HG02981 (cell line): ENCODE measurements around the gene ADAM23.

Experiments
- ATAC-seq: cut with Tn5 transposase; IDR thresholded peaks from one replicate; pipeline ENCODE4 v1.9.1; 2021; ENCODE audit warnings: mild to moderate bottlenecking, moderate library complexity; ENCODE audit not compliant: unreplicated experiment

The ADAM23 gene

DNA sequence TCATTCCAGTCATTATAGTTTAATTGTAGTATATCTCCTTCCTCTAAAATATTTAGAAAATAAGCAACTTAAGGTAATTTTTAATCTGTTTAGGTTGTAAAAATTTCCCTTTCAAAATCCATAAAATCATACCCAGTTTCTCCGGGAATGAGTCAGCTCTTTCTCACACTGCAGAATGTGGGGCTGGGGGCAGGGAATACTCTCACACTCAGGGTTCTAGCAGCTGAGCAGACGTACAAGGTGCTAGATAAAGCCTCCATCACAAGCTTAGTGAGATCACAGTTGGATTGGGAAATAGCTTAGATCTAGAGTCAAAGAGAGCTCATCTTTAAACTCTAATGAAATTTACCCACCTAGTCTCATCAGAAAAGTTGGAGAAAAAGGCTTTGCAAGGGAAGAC is 119.0 kb downstream of the ADAM23 start:
- no peak for ATAC-seq

GRCh38 chr2:206563374-206563773 is 120.0 kb downstream of the ADAM23 start:
- ATAC-seq: no peak

DNA sequence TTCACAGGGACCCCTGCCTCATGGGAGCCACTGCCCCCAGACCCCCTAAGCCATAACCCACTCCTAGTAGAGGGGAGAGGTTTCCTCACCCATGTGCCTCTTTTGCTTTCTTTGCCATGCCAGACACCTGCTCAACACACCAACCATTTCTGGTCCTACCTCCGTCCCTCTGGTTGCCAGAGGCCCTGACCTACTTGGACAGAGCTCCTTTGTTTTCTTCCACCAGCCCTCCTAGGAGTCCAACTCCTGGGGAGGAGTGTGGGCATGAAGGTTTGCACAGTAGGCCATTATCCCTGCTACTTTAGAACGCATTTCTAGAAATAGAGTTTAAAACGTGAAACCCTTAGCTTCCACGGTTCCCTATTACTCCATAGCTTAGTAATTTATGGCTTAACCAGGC is 122.3 kb downstream of the ADAM23 start:
- ATAC-seq: no peak

- no peak for ATAC-seq
These were observed 126.1 kb downstream of the ADAM23 start for GRCh38 chr2:206569470-206569869.

- no peak for ATAC-seq
These were observed 126.9 kb downstream of the ADAM23 start for GRCh38 chr2:206570199-206570598.

GRCh38 chr2:206572725-206573124 is 129.4 kb downstream of the ADAM23 start:
- ATAC-seq: no peak

DNA sequence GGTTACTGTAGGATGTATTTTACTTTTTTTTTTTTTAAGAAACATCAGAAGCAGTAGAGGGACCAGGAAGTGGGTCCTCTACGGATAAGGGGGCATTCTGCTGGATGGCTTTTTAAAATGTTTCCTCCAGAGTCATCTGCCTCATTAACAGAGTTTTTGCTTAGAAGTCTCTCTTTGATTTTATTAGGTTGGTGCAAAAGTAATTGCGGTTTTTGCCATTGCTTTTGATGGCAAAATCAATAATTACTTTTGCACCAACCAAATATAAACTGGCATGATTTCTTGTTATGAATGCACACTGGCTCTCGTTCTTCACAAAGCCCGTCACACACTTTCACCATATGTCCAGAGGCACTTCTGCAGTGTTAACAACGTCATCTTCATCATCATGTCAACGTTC is 130.5 kb downstream of the ADAM23 start:
- no peak for ATAC-seq

GRCh38 chr2:206584323-206585116 is 141.2 kb downstream of the ADAM23 start:
- ATAC-seq: no peak

GRCh38 chr2:206585335-206585734 is 142.0 kb downstream of the ADAM23 start:
- ATAC-seq: no peak

DNA sequence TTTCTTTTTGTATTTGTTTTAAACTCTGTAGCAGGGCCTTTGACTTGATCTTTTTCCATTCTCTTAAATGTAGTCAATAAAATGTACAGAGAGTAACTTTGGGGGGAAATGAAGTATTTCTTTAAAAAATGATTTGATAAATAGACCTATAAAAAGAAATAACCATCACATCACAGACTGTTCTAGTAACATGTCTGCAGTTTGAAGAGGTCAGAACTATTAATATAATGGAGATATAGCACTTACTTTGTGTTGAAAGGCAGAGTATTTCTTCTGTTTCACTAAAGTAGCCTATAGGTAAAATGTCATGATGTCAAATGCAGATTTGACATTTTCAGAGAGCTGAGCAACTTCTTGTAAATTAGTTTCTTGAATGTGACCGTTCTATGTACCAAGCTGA is 143.3 kb downstream of the ADAM23 start:
- ATAC-seq: no peak

- ATAC-seq: no peak
These were observed 154.4 kb downstream of the ADAM23 start for GRCh38 chr2:206597717-206598218.

GRCh38 chr2:206603243-206603642 is 159.9 kb downstream of the ADAM23 start:
- ATAC-seq: no peak

GRCh38 chr2:206610451-206610850 is 167.1 kb downstream of the ADAM23 start:
- ATAC-seq: no peak

- ATAC-seq: no peak
These were observed 167.9 kb downstream of the ADAM23 start for GRCh38 chr2:206611191-206611590.

DNA sequence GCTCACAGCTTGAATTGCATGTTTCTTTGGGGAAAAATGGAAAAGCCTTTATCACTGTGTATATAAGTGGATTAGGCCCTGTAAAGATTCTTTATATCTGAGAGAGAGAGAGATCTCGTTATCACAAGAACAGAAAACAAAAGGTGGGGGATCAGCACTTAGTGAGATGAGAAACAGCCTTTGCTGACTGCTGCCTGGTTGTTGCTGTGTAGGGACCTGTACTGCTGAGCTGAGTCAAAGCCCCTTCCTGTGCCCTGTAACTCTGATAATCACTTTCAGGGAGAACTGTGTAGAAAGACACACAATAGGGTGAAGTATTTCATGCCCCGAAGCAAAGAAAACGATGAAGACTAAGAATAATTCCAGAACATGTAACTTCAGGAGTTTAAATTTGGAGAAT is 168.4 kb downstream of the ADAM23 start:
- no peak for ATAC-seq

DNA sequence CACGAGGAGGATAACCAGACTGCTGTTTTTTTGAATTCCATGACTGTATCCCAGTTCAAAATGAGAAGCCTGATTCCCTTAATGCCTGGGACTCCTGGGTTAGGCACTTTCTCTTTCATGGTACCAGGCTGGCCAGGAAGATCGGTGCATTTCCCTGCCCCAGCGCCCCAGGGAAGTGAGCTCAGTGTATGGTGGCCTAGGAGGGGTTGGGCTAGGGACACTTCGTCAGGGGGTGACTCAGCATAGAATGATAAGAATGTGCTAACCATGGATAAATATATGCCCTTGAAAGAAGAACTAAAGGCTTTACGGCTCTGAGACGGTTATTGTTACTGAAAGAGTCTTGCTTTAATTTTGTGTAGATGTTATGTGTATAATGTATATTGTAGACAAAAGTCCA is 171.5 kb downstream of the ADAM23 start:
- no peak for ATAC-seq

DNA sequence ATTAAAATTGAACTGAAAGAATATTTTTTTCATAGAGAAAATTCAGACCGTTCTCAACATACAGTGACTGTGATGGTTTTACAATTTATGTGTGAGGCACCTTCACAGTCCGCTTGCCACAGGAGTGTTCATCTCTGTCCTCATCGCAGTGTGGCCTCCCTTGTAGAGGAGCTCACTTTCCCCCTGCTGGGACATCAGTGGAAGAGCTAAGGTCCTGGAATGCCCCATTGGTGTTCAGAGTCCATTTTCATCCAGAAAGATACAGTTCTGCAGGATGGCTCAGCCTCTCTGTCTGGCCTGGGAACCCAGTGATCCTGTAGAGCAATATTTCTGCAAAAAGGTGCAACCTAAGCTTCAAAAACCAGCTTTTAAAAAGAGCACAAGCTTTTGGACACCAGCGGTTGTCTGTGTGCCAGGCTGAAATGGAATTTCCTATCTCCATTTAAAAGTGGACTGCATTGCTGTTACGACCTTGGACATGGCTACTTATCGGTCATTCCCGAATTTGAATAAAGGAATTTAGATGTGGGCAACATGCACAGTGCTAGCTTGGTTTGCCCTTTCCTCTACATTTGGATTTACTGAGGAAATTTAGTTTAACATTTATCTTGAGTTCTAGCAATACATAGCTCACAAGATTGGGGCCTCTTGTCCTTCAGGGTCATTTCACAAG is 172.2 kb downstream of the ADAM23 start:
- ATAC-seq: no peak

- ATAC-seq: no peak
These were observed 172.8 kb downstream of the ADAM23 start for GRCh38 chr2:206616151-206616550.

- ATAC-seq: no peak
These were observed 175.7 kb downstream of the ADAM23 start for GRCh38 chr2:206619011-206619410.

DNA sequence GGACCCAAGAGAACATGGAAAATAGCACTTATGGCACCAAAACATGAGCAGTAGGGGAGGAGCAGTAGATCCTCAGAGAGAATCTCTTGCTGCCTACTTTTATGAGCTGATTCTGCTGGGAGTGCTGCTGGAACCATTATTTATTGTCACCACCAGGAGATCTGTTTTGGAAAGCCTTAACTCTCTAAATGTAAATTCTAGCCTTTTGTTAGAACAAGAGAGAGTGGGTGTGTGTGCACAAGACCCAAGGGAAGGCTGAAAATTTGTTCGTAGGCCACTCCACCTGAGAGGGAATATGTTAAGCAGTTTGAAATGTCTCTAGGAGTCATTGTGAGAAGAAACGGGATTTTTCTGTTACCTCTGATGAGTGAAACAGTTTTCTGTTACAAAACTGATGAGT is 182.8 kb downstream of the ADAM23 start:
- no peak for ATAC-seq

DNA sequence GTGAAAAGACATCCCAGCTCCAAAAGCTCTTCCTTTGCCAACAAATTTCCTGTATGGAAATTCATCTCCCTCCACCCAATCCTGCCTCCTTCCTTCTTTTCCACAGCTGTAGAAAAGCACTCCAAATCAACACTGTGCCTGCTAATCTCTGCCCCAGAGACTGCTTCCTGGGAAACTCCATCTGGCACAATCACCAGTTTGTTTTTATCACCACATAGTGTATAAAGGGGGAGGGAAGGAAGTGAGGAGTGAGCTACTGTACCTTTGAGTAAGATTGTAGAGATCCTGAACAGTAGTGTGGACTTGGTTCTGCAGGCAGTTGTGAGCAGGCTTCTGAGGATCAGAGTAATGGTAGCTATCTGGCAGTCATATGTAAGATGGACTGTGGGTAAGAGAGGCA is 184.3 kb downstream of the ADAM23 start:
- ATAC-seq: no peak

GRCh38 chr2:206631340-206631739 is 188.0 kb downstream of the ADAM23 start:
- no peak for ATAC-seq
